Osteocyte (in vitro differentiated cells): ENCODE results near the gene SPCS2. TPM values are rescaled to one million over a fixed set of nuclear protein-coding genes. Genes with fewer than 3 reads are reported as not detected.

Experiments used
- DNase-seq: peaks from one replicate; pipeline ENCODE4 v3.0.0; 2021; ENCODE audit warnings: mixed read lengths; ENCODE audit not compliant: unreplicated experiment; ENCODE audit errors: extremely low spot score
- H3K27ac Mint-ChIP-seq: one replicate; pipeline ENCODE4 v1.8.0; 2021; ENCODE audit warnings: mild to moderate bottlenecking, mixed read lengths; ENCODE audit not compliant: unreplicated experiment
- H3K27me3 Mint-ChIP-seq: one replicate; pipeline ENCODE4 v1.8.0; 2021; ENCODE audit warnings: mixed read lengths; ENCODE audit not compliant: unreplicated experiment
- H3K36me3 Mint-ChIP-seq: one replicate; pipeline ENCODE4 v1.8.0; 2021; ENCODE audit warnings: mixed read lengths; ENCODE audit not compliant: unreplicated experiment
- H3K4me1 Mint-ChIP-seq: one replicate; pipeline ENCODE4 v1.8.0; 2021; ENCODE audit warnings: mixed read lengths; ENCODE audit not compliant: unreplicated experiment
- H3K4me3 Mint-ChIP-seq: one replicate; pipeline ENCODE4 v1.8.0; 2021; ENCODE audit warnings: mild to moderate bottlenecking, moderate library complexity, mixed read lengths; ENCODE audit not compliant: unreplicated experiment
- H3K9me3 Mint-ChIP-seq: one replicate; pipeline ENCODE4 v1.8.0; 2021; ENCODE audit warnings: mixed read lengths; ENCODE audit not compliant: unreplicated experiment
- total RNA-seq: library from RNA; stranded (reverse); gene quantifications from 2 replicates; pipeline ENCODE4 v1.2.1, GENCODE V29; 2021
- TF ChIP-seq, protein P1 (sequence below): fragments of 200-600 bp; sonication (generic); IDR thresholded peaks from 2 replicates; pipeline ENCODE4 v1.5.0; 2021; ENCODE audit warnings: antibody characterized with exemption, mild to moderate bottlenecking, moderate library complexity

SPCS2 gene
- total RNA-seq, 1 donor from 2014 or later: 153 TPM

DNA sequence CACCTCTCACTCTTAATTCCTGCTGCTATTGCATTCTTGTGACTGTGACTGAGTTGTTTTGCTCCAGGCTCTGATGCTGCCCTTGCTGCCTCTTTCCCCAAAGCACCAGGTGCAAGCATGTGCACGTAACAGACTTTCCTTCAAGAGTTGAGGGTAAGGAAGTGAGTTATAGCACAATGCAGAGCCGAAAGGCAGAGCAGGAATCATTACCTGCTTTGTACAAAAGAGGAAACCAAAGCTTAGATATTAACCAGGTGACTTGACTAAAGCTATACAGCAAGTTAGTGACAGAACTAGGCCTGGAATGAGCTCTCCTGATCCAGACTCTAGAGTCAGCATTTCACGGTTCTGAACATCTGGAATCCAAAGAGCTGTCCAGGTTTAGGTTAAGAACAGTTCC, 73.2 kb downstream of the SPCS2 start:
- peaks cover 5% of the 10 kb centered on the region for H3K36me3 Mint-ChIP-seq
- TF ChIP-seq, protein P1, sequence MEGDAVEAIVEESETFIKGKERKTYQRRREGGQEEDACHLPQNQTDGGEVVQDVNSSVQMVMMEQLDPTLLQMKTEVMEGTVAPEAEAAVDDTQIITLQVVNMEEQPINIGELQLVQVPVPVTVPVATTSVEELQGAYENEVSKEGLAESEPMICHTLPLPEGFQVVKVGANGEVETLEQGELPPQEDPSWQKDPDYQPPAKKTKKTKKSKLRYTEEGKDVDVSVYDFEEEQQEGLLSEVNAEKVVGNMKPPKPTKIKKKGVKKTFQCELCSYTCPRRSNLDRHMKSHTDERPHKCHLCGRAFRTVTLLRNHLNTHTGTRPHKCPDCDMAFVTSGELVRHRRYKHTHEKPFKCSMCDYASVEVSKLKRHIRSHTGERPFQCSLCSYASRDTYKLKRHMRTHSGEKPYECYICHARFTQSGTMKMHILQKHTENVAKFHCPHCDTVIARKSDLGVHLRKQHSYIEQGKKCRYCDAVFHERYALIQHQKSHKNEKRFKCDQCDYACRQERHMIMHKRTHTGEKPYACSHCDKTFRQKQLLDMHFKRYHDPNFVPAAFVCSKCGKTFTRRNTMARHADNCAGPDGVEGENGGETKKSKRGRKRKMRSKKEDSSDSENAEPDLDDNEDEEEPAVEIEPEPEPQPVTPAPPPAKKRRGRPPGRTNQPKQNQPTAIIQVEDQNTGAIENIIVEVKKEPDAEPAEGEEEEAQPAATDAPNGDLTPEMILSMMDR: no peak
- peaks cover 3% of the 10 kb centered on the region for H3K27me3 Mint-ChIP-seq
- H3K4me1 Mint-ChIP-seq: no peaks in the 10 kb centered on the region
- no peak for DNase-seq
- peaks cover 7% of the 10 kb centered on the region for H3K9me3 Mint-ChIP-seq
- no peak overlapping the region for H3K27ac Mint-ChIP-seq
- no peak overlapping the region for H3K4me3 Mint-ChIP-seq

DNA sequence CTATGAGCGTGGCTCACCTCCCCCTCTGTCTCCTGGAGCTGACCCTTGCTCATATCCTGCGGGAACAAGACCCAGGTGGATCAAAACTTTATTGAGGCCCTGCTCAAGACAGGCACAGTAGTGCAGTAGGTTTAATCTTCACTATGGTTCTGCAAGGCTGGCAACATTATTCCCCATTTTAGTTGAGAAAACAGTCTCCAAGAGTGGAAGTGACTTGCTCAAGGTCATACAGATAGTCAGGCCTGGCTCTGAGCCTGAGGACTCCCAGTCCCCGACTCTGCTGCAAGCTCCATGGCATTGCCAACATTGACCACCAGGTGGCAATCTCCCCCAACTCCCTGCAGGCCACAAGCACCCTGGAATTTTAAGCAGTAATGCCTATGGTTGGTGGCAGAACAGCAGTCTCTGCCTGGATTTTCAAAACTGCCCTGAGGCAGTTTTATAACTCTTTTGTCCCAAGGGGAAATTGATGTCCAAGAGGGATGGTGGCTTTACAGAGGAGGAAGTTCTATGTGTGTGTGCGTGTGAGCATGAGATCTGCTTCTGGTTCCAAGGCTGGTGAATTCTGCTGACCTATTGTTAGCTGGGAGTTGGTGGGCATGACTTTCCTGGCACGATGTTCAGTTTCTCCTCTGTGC, 73.8 kb downstream of the SPCS2 start:
- DNase-seq: peak; percentile 94
- TF ChIP-seq, protein P1: peak; percentile 97
- Mint-ChIP-seq H3K4me1 (no peaks in the 10 kb centered on the region), H3K9me3 (peaks cover 7% of the 10 kb centered on the region), H3K27ac (no peak overlapping the region), H3K27me3 (peaks cover 9% of the 10 kb centered on the region), H3K36me3 (peaks cover 5% of the 10 kb centered on the region), H3K4me3 (no peak overlapping the region)

DNA sequence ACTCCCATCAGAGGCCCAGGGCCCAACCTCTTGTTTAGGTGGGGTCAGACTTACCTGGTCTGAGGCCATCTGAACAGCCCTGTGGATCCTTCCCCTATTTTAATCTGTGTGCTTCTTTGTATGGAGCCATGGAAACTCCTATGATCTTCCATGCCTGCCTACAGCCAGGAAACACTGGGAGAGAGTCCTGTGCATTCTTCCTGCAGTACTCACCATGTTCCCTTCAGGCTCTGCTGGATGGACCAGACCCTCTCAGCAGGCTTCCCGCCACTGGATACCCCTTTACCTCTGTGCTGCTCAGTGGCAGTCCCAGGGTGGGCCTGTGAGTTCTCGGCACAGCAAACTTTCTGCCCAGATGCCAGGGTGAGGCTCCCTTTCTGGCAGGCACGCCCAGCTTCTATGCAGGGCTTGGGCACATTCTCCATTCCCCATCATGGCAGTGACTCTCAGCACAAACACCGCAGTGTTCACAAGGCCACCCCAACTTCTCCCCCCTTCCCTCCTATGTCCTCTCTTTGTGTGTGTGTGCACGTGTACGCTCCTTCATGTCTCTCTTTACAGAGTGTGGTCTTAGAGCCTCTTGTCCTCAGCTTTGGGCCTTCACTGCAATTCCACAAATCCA, 74.5 kb downstream of the SPCS2 start:
- Mint-ChIP-seq H3K9me3 (peaks cover 7% of the 10 kb centered on the region), H3K27ac (no peak overlapping the region), H3K4me3 (no peak overlapping the region), H3K36me3 (peaks cover 4% of the 10 kb centered on the region), H3K4me1 (no peaks in the 10 kb centered on the region), H3K27me3 (peaks cover 16% of the 10 kb centered on the region)
- TF ChIP-seq, protein P1: no peak
- DNase-seq: peak; percentile 70

DNA sequence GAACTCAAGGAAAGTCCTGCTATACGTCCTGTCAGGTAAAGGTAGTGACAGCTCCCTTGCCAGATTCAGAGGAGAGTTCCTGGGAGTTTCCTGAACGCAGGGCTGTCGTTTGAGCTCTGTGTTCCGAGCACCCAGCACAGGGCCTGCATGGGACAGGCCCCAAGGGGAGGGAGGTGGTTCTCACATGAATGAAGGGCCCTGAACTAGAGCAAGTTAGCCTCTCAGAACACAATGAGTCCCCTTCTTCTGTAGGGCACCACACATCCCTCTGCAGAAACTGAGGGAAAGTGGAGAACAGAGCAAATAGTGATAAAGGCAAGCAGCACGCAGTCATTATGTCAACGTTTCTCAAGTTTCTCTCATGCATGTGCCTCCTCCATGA, 75.0 kb downstream of the SPCS2 start:
- no peak for DNase-seq
- TF ChIP-seq, protein P1: no peak
- Mint-ChIP-seq H3K4me1 (no peaks in the 10 kb centered on the region), H3K9me3 (peaks cover 2% of the 10 kb centered on the region), H3K4me3 (no peak overlapping the region), H3K27me3 (peaks cover 19% of the 10 kb centered on the region), H3K27ac (no peak overlapping the region), H3K36me3 (no peaks in the 10 kb centered on the region)

DNA sequence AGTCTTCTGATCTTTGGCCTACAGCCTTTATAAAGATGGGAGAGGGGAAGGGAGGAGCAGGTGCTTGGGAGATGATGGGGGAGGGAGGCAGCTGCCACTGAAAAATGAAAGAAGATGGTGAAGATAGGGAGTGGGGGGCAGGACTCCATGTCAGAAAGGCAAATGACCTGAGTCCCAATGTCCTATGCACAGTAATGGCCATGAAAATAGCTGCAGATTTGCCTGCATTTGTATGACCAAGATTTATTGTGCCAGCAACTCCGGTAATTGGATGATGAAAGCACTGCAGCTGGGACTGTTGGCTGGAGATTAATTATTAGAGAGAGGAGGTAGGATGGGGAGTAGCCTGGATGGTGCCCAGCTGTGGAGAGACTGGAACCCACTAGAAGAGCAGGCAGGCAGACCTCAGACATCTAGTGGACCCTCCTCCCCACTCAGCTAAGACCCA, 75.7 kb downstream of the SPCS2 start:
- no peak overlapping the region for H3K4me3 Mint-ChIP-seq
- peak; percentile 51 for DNase-seq
- no peaks in the 10 kb centered on the region for H3K36me3 Mint-ChIP-seq
- no peak overlapping the region for H3K27ac Mint-ChIP-seq
- no peaks in the 10 kb centered on the region for H3K9me3 Mint-ChIP-seq
- TF ChIP-seq, protein P1: no peak
- H3K27me3 Mint-ChIP-seq: peaks cover 24% of the 10 kb centered on the region
- no peaks in the 10 kb centered on the region for H3K4me1 Mint-ChIP-seq
